Measurements from ENCODE around the gene RASGRP1. TPM values are rescaled to one million over a fixed set of nuclear protein-coding genes. Genes with fewer than 3 reads are reported as not detected.

RASGRP1 gene
- polyA plus RNA-seq, 1 donor (not counting 4 experiments of a cell fraction or from before 2014, with no cell fraction given): 0.28 TPM

DNA sequence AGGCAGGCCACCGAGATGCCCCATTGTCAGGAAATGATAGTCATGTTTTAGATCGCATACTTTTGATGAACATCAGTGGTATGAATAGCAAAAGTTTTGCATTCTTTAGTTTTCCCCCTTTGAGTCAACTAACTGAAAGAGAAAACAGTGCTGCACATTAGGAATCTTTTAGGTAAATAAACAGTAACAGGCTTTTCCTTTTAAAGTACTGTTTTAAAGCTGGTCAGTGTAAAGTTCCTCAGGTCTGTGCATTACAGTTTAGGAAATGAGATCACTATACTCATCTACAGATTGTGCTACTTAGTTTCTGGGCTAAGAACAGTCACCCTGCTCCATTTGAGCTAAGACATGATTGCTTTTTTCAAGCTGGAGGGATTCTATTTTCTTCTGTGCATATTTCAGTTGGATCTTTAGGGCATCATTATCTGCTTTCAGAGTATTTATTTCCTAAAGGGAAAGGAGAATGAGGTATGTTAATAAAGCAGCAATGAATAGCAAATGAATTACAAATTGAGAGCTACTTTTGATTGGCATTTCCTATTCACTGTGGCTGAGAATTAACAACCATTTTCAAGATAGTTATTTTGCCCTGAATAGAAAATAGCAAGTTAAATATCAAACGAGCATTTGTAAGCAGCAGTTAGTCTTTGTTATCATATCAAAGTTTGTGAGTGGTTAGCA is 74.2 kb downstream of the RASGRP1 start:
- dilution Hi-C loops (cut with MboI; ENCODE audit: extremely low pct_ligation_motif_present, low sequenced_read_pairs): no loop called here

GRCh38 chr15:38487378-38487777 is 77.2 kb downstream of the RASGRP1 start:
- Histone ChIP-seq H3K27me3 (ENCODE audit: control insufficient read depth, extremely low read depth, insufficient read depth, low read length) (no peaks in the 10 kb centered on the region), H3K4me2 (ENCODE audit: control insufficient read depth, extremely low read depth, insufficient read depth, low read depth, low read length) (no peak overlapping the region), H3K9ac (ENCODE audit: control insufficient read depth, extremely low read depth, insufficient read depth, low read length) (no peak overlapping the region), H3K4me3 (ENCODE audit: control insufficient read depth in 2 of 3, extremely low read depth in 1 of 3, insufficient read depth in 2 of 3, low read depth in 1 of 3, low read length in 3 of 3) (no peak overlapping the region), H3K36me3 (ENCODE audit: control insufficient read depth in 2 of 2, extremely low read depth in 1 of 2, insufficient read depth in 2 of 2, low read length in 2 of 2) (peaks cover 0 to 2% of the 10 kb centered on the region in 2 experiments), H3K9me3 (ENCODE audit: control insufficient read depth, low read depth, low read length) (no peaks in the 10 kb centered on the region), H3K4me1 (ENCODE audit: control insufficient read depth, extremely low read depth, insufficient read depth, low read length) (no peaks in the 10 kb centered on the region), H4K20me1 (ENCODE audit: control insufficient read depth, extremely low read depth, insufficient read depth, low read length) (no peaks in the 10 kb centered on the region), H2AFZ (ENCODE audit: control insufficient read depth, low read length) (no peak overlapping the region), H3K9me1 (ENCODE audit: control insufficient read depth, extremely low read depth, insufficient read depth, low read length) (no peaks in the 10 kb centered on the region), H3K79me2 (ENCODE audit: control insufficient read depth, insufficient read depth, low read length) (no peaks in the 10 kb centered on the region), H3K27ac (ENCODE audit: control insufficient read depth, insufficient read depth, low read length) (no peak overlapping the region)
- TF ChIP-seq EZH2 (IDR thresholded peaks at IDR 0.05; ENCODE audit: low read length): no peak
- TF ChIP-seq, protein P1, sequence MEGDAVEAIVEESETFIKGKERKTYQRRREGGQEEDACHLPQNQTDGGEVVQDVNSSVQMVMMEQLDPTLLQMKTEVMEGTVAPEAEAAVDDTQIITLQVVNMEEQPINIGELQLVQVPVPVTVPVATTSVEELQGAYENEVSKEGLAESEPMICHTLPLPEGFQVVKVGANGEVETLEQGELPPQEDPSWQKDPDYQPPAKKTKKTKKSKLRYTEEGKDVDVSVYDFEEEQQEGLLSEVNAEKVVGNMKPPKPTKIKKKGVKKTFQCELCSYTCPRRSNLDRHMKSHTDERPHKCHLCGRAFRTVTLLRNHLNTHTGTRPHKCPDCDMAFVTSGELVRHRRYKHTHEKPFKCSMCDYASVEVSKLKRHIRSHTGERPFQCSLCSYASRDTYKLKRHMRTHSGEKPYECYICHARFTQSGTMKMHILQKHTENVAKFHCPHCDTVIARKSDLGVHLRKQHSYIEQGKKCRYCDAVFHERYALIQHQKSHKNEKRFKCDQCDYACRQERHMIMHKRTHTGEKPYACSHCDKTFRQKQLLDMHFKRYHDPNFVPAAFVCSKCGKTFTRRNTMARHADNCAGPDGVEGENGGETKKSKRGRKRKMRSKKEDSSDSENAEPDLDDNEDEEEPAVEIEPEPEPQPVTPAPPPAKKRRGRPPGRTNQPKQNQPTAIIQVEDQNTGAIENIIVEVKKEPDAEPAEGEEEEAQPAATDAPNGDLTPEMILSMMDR (optimal IDR thresholded peaks at IDR 0.05 in 1 of 3, IDR thresholded peaks at IDR 0.05 in 1 of 3, conservative IDR thresholded peaks at IDR 0.05 in 1 of 3; ENCODE audit: extremely low read depth in 1 of 3, insufficient read depth in 2 of 3, low read length in 3 of 3): no peak
- dilution Hi-C loops (cut with MboI; ENCODE audit: extremely low pct_ligation_motif_present, low sequenced_read_pairs): no loop called here
- FAIRE-seq (no peak), DNase-seq (ENCODE audit: low read depth, low spot score) (no peak)

More for the DNA sequence above, 74.2 kb downstream of the RASGRP1 start:
- FAIRE-seq: no peak
- Histone ChIP-seq H3K9me3 (ENCODE audit: control insufficient read depth, low read depth, low read length) (no peaks in the 10 kb centered on the region), H3K27ac (ENCODE audit: control insufficient read depth, insufficient read depth, low read length) (no peak overlapping the region), H3K27me3 (ENCODE audit: control insufficient read depth, extremely low read depth, insufficient read depth, low read length) (no peaks in the 10 kb centered on the region), H3K9ac (ENCODE audit: control insufficient read depth, extremely low read depth, insufficient read depth, low read length) (no peak overlapping the region), H4K20me1 (ENCODE audit: control insufficient read depth, extremely low read depth, insufficient read depth, low read length) (no peaks in the 10 kb centered on the region), H3K9me1 (ENCODE audit: control insufficient read depth, extremely low read depth, insufficient read depth, low read length) (no peaks in the 10 kb centered on the region), H3K36me3 (ENCODE audit: control insufficient read depth in 2 of 2, extremely low read depth in 1 of 2, insufficient read depth in 2 of 2, low read length in 2 of 2) (no peaks in the 10 kb centered on the region), H3K4me2 (ENCODE audit: control insufficient read depth, extremely low read depth, insufficient read depth, low read depth, low read length) (no peak overlapping the region), H3K4me1 (ENCODE audit: control insufficient read depth, extremely low read depth, insufficient read depth, low read length) (no peaks in the 10 kb centered on the region), H3K4me3 (ENCODE audit: control insufficient read depth in 2 of 3, extremely low read depth in 1 of 3, insufficient read depth in 2 of 3, low read depth in 1 of 3, low read length in 3 of 3) (no peak overlapping the region), H3K79me2 (ENCODE audit: control insufficient read depth, insufficient read depth, low read length) (no peaks in the 10 kb centered on the region), H2AFZ (ENCODE audit: control insufficient read depth, low read length) (no peak overlapping the region)
- no peak for TF ChIP-seq EZH2 (IDR thresholded peaks at IDR 0.05; ENCODE audit: low read length)
- TF ChIP-seq, protein P1 (optimal IDR thresholded peaks at IDR 0.05 in 1 of 3, IDR thresholded peaks at IDR 0.05 in 1 of 3, conservative IDR thresholded peaks at IDR 0.05 in 1 of 3; ENCODE audit: extremely low read depth in 1 of 3, insufficient read depth in 2 of 3, low read length in 3 of 3): no peak
- DNase-seq (ENCODE audit: low read depth, low spot score): no peak

Data from keratinocyte (primary cell).